GM18870 (cell line): ENCODE results near the gene RGPD4.
"Not testable (repeated sequence)": the region's sequence is repeated elsewhere in the genome, so short reads cannot be mapped to it uniquely, and the experiment has no call there.

Experiments used
- ATAC-seq: cut with Tn5 transposase; IDR thresholded peaks from one replicate; pipeline ENCODE4 v1.9.1; 2021; ENCODE audit warnings: moderate library complexity; ENCODE audit not compliant: unreplicated experiment

The RGPD4 gene

GRCh38 chr2:107826749-107827148 is at the start of gene RGPD4:
Gene RGPD4 (plus strand): TSS chr2:107826892. CDS start chr2:107827014, 122 bp downstream.
- ATAC-seq: not testable (repeated sequence)

GRCh38 chr2:107777974-107778373 is 48.7 kb upstream of the RGPD4 start:
- ATAC-seq: no peak

GRCh38 chr2:107785756-107786155 is 40.9 kb upstream of the RGPD4 start:
- no peak for ATAC-seq

- ATAC-seq: no peak
These were observed 35.9 kb upstream of the RGPD4 start for GRCh38 chr2:107790837-107791236.

GRCh38 chr2:107801498-107801897 is 25.2 kb upstream of the RGPD4 start:
- ATAC-seq: no peak

GRCh38 chr2:107804608-107805498 is 21.8 kb upstream of the RGPD4 start:
- ATAC-seq: no peak

GRCh38 chr2:107806901-107807300 is 19.8 kb upstream of the RGPD4 start:
- no peak for ATAC-seq

GRCh38 chr2:107807988-107808387 is 18.7 kb upstream of the RGPD4 start:
- ATAC-seq: no peak

GRCh38 chr2:107808959-107809358 is 17.7 kb upstream of the RGPD4 start:
- ATAC-seq: no peak

- no peak for ATAC-seq
These were observed 16.9 kb upstream of the RGPD4 start for GRCh38 chr2:107809835-107810234.

- ATAC-seq: no peak
These were observed 16.0 kb upstream of the RGPD4 start for GRCh38 chr2:107810734-107811133.

GRCh38 chr2:107811411-107811810 is 15.3 kb upstream of the RGPD4 start:
- ATAC-seq: no peak

GRCh38 chr2:107812006-107812405 is 14.7 kb upstream of the RGPD4 start:
- ATAC-seq: no peak

GRCh38 chr2:107817378-107817777 is 9.3 kb upstream of the RGPD4 start:
- no peak for ATAC-seq

- no peak for ATAC-seq
These were observed 4.4 kb upstream of the RGPD4 start for GRCh38 chr2:107822302-107822701.

GRCh38 chr2:107824451-107825205 is 2.1 kb upstream of the RGPD4 start:
- ATAC-seq: no peak

- ATAC-seq: no peak
These were observed 1.5 kb upstream of the RGPD4 start for GRCh38 chr2:107825206-107825563.

GRCh38 chr2:107829514-107829913 is 2.8 kb downstream of the RGPD4 start:
- not testable (repeated sequence) for ATAC-seq

- not testable (repeated sequence) for ATAC-seq
These were observed 6.5 kb downstream of the RGPD4 start for GRCh38 chr2:107833152-107833551.

GRCh38 chr2:107833618-107834017 is 6.9 kb downstream of the RGPD4 start:
- not testable (repeated sequence) for ATAC-seq

- ATAC-seq: not testable (repeated sequence)
These were observed 89.4 kb downstream of the RGPD4 start for GRCh38 chr2:107916121-107916520.
